HEK293T (cell line): ENCODE measurements around the gene CASTOR1.

Source experiments
- SP1 ChIP-seq: fragments of 450-650 bp; IDR thresholded peaks from 2 replicates; pipeline ENCODE4 v1.6.1; 2017
- ZNF384 ChIP-seq: fragments of 450-650 bp; IDR thresholded peaks from 2 replicates; pipeline ENCODE4 v1.6.1; 2016

GRCh38 chr22:30285176-30285845 is 4.0 kb downstream of the CASTOR1 start:
- no peak for TF ChIP-seq SP1
- TF ChIP-seq ZNF384: no peak
